Measurements from ENCODE around the gene MDFI. TPM values are rescaled to one million over a fixed set of nuclear protein-coding genes. Genes with fewer than 3 reads are reported as not detected.

MDFI gene
- polyA plus RNA-seq, 1 of the 3 experiments (the other 2 are of a cell fraction) = 7.0 TPM

- 93% methylated on average over 2 of the region's 2 CpGs for WGBS (ENCODE audit: low lambda C conversion rate)
- POLR2A ChIA-PET = no interaction called here
- Histone ChIP-seq H3K9me2 (no peaks in the 10 kb centered on the region), H3K36me3 (replicated peaks in 1 of 2; ENCODE audit: control insufficient read depth in 1 of 2, insufficient read depth in 2 of 2, low read length in 1 of 2) (peaks cover 0 to 6% of the 10 kb centered on the region in 2 experiments), H3K27ac (ENCODE audit: low read depth in 2 of 2, low read length in 1 of 2) (no peak overlapping the region), H2AFZ (ENCODE audit: low read depth) (no peak overlapping the region), H3K9me3 (no peaks in the 10 kb centered on the region), H4K20me1 (ENCODE audit: insufficient read depth) (no peaks in the 10 kb centered on the region), H3K9ac (no peak overlapping the region), H3K27me3 (ENCODE audit: insufficient read depth) (no peaks in the 10 kb centered on the region), H3K4me1 (ENCODE audit: control insufficient read depth in 1 of 2, insufficient read depth in 2 of 2, low read depth in 1 of 2, low read length in 1 of 2) (peaks cover 4 to 20% of the 10 kb centered on the region in 2 experiments), H3K79me2 (ENCODE audit: insufficient read depth) (no peaks in the 10 kb centered on the region), H3F3A (replicated peaks; ENCODE audit: insufficient read depth) (peaks cover 14% of the 10 kb centered on the region), H3K4me2 (no peak overlapping the region), H3K4me3 (ENCODE audit: low read depth in 2 of 2, low read length in 1 of 2) (no peak overlapping the region)
- no peak for DNase-seq
- TF ChIP-seq TCF12 (IDR thresholded peaks at IDR 0.05) (no peak), YY1 (IDR thresholded peaks at IDR 0.05; ENCODE audit: low read depth) (no peak), TAF1 (IDR thresholded peaks at IDR 0.05; ENCODE audit: borderline replicate concordance, low read depth, low read length) (no peak), SMC3 (IDR thresholded peaks at IDR 0.05; ENCODE audit: low read depth, low read length) (no peak), USF2 (IDR thresholded peaks at IDR 0.05; ENCODE audit: borderline replicate concordance, low read depth, low read length) (no peak), CTCF (IDR thresholded peaks at IDR 0.05) (no peak)
- CTCF ChIA-PET = interaction anchor here (0.6 to 19.4 kb wide), 6 partner anchors 8 to 323 kb away, joined by 3 to 504 read pairs (median 31); no protein-coding TSS in a partner anchor
Observed at GRCh38 chr6:41692730-41693129, 54.5 kb downstream of the MDFI start.

- Histone ChIP-seq H3K9me3 (no peaks in the 10 kb centered on the region), H3K4me3 (ENCODE audit: low read depth in 2 of 2, low read length in 1 of 2) (no peak overlapping the region), H3K27ac (ENCODE audit: low read depth in 2 of 2, low read length in 1 of 2) (no peak overlapping the region), H3K79me2 (ENCODE audit: insufficient read depth) (no peaks in the 10 kb centered on the region), H3K36me3 (replicated peaks in 1 of 2; ENCODE audit: control insufficient read depth in 1 of 2, insufficient read depth in 2 of 2, low read length in 1 of 2) (peaks cover 0 to 6% of the 10 kb centered on the region in 2 experiments), H3K4me1 (ENCODE audit: control insufficient read depth in 1 of 2, insufficient read depth in 2 of 2, low read depth in 1 of 2, low read length in 1 of 2) (peaks cover 12 to 24% of the 10 kb centered on the region in 2 experiments), H3F3A (replicated peaks; ENCODE audit: insufficient read depth) (peaks cover 21% of the 10 kb centered on the region), H4K20me1 (ENCODE audit: insufficient read depth) (no peaks in the 10 kb centered on the region), H2AFZ (ENCODE audit: low read depth) (no peak overlapping the region), H3K27me3 (ENCODE audit: insufficient read depth) (no peaks in the 10 kb centered on the region), H3K4me2 (no peak overlapping the region), H3K9ac (no peak overlapping the region), H3K9me2 (no peaks in the 10 kb centered on the region)
- no peak for DNase-seq
- 91% methylated on average over 6 of the region's 10 CpGs for WGBS (ENCODE audit: low lambda C conversion rate)
- ChIA-PET CTCF (interaction anchor here (0.6 to 19.4 kb wide), 7 partner anchors 9 to 324 kb away, joined by 3 to 504 read pairs (median 9); no protein-coding TSS in a partner anchor), POLR2A (interaction anchor here (1.0 kb wide), 1 partner anchor 41 kb away, joined by 3 read pairs; no protein-coding TSS in a partner anchor)
- TF ChIP-seq NFIC (IDR thresholded peaks at IDR 0.05; ENCODE audit: borderline replicate concordance) (no peak), JUND (IDR thresholded peaks at IDR 0.05) (no peak), USF1 (IDR thresholded peaks at IDR 0.05; ENCODE audit: borderline replicate concordance, low read depth) (no peak), GATA2 (CRISPR knock-in tag; IDR thresholded peaks at IDR 0.05) (no peak), SIN3A (IDR thresholded peaks at IDR 0.05; ENCODE audit: borderline replicate concordance, low read depth, low read length) (no peak), MXI1 (IDR thresholded peaks at IDR 0.05; ENCODE audit: low read depth, low read length) (no peak), EP300 (IDR thresholded peaks at IDR 0.05; ENCODE audit: borderline replicate concordance in 1 of 2, low read depth in 1 of 2, low read length in 1 of 2) (no peak), YY1 (IDR thresholded peaks at IDR 0.05; ENCODE audit: low read depth) (no peak), ZBTB33 (IDR thresholded peaks at IDR 0.05; ENCODE audit: borderline replicate concordance, low read depth) (no peak), FOSL2 (IDR thresholded peaks at IDR 0.05; ENCODE audit: borderline replicate concordance, low read depth) (no peak), FOXJ3 (CRISPR knock-in tag; IDR thresholded peaks at IDR 0.05) (no peak), TEAD4 (IDR thresholded peaks at IDR 0.05; ENCODE audit: borderline replicate concordance, insufficient read depth) (no peak), ELF1 (IDR thresholded peaks at IDR 0.05) (no peak), TAF1 (IDR thresholded peaks at IDR 0.05; ENCODE audit: borderline replicate concordance, low read depth, low read length) (no peak), EZH2phosphoT487 (IDR thresholded peaks at IDR 0.05; ENCODE audit: borderline replicate concordance, low read depth) (no peak), RFX5 (IDR thresholded peaks at IDR 0.05; ENCODE audit: low read length) (no peak)
Observed at GRCh38 chr6:41693281-41694240, 55.3 kb downstream of the MDFI start.

All from SK-N-SH (cell line).